IMR-90 (cell line): Measurements from ENCODE around the gene BTBD6. TPM values are rescaled to one million over a fixed set of nuclear protein-coding genes. Genes with fewer than 3 reads are reported as not detected.

Source experiments
- ATAC-seq: fragments of 200-7000 bp; cut with Tn5 transposase; 2 replicates; pipeline ENCODE4 v1.9.1; 2020; ENCODE audit warnings: low read depth, mild to moderate bottlenecking, moderate library complexity
- BruUV-seq: library from RNA; stranded (reverse); fragments of 400-500 nt; replicated peaks from 2 replicates; lab custom pipeline; 2021; lab: Mats Ljungman, UMichigan
- CTCF ChIA-PET: fragments of 300-600 bp; formaldehyde crosslinking; extraction: SDS; loops from one replicate; lab custom pipeline; 2021; ENCODE audit warnings: antibody characterized with exemption; lab: Yijun Ruan, JAX
- POLR2A ChIA-PET: fragments of 300-600 bp; sonication (Branson Sonifier 250); formaldehyde crosslinking; loops from one replicate; lab custom pipeline; 2022; ENCODE audit warnings: antibody characterized with exemption; ENCODE audit not compliant: unreplicated experiment; lab: Charles Lee
- DNase-seq: peaks from one replicate; pipeline ENCODE4 v3.0.0; 2013
- H2AFZ ChIP-seq: replicated peaks from 2 replicates; pipeline ENCODE3; 2013; ENCODE audit warnings: low read length, mild to moderate bottlenecking; ENCODE audit not compliant: poor library complexity
- H2AK5ac ChIP-seq: 2 replicates; pipeline ENCODE4 v1.6.1; 2013; ENCODE audit warnings: low read depth, low read length, inconsistent platforms
- H2AK9ac ChIP-seq: replicated peaks from 2 replicates; pipeline ENCODE3; 2013; ENCODE audit warnings: mild to moderate bottlenecking, low read depth, low read length, moderate library complexity; ENCODE audit not compliant: poor library complexity
- H2BK120ac ChIP-seq: 2 replicates; pipeline ENCODE4 v1.6.1; 2013; ENCODE audit warnings: low read depth, low read length, inconsistent platforms
- H2BK15ac ChIP-seq: 3 replicates; pipeline ENCODE4 v1.6.1; 2013; ENCODE audit warnings: low read depth, low read length, inconsistent platforms
- H2BK20ac ChIP-seq: 2 replicates; pipeline ENCODE4 v1.6.1; 2013; ENCODE audit warnings: low read depth, mild to moderate bottlenecking, inconsistent platforms, low read length, moderate library complexity
- H2BK5ac ChIP-seq: 2 replicates; pipeline ENCODE4 v1.6.1; 2013; ENCODE audit warnings: mild to moderate bottlenecking, low read depth, low read length, inconsistent platforms; ENCODE audit not compliant: poor library complexity, severe bottlenecking
- H3K14ac ChIP-seq: replicated peaks from 2 replicates; pipeline ENCODE4 v1.6.1; 2013; ENCODE audit warnings: low read depth, low read length, inconsistent platforms
- H3K18ac ChIP-seq: 2 replicates; pipeline ENCODE4 v1.6.1; 2013; ENCODE audit warnings: low read depth, low read length, control low read depth
- H3K23ac ChIP-seq: 2 replicates; pipeline ENCODE4 v1.6.1; 2013; ENCODE audit warnings: low read depth, low read length, inconsistent platforms
- H3K27ac ChIP-seq: 2 replicates; pipeline ENCODE4 v1.5.1; 2013; ENCODE audit warnings: mild to moderate bottlenecking, control low read depth, low read length; ENCODE audit not compliant: insufficient read depth
- H3K27me3 ChIP-seq: 2 replicates; pipeline ENCODE4 v1.6.1; 2013; ENCODE audit warnings: low read length; ENCODE audit not compliant: control insufficient read depth, insufficient read depth
- H3K36me3 ChIP-seq: 2 replicates; pipeline ENCODE4 v1.6.1; 2013; ENCODE audit warnings: low read length, mixed read lengths; ENCODE audit not compliant: control insufficient read depth, insufficient read depth
- H3K4ac ChIP-seq: 2 replicates; pipeline ENCODE4 v1.6.1; 2013; ENCODE audit warnings: low read depth, low read length, inconsistent platforms
- H3K4me1 ChIP-seq: 2 replicates; pipeline ENCODE4 v1.6.1; 2013; ENCODE audit warnings: low read length, mixed read lengths; ENCODE audit not compliant: control insufficient read depth, insufficient read depth
- H3K4me2 ChIP-seq: 2 replicates; pipeline ENCODE4 v1.6.1; 2013; ENCODE audit warnings: low read depth, mild to moderate bottlenecking, control low read depth, low read length, moderate library complexity
- H3K4me3 ChIP-seq: 2 replicates; pipeline ENCODE4 v1.5.1; 2013; ENCODE audit warnings: low read depth, mild to moderate bottlenecking, control low read depth, low read length, moderate library complexity; ENCODE audit not compliant: insufficient read depth
- H3K56ac ChIP-seq: 2 replicates; pipeline ENCODE4 v1.6.1; 2013; ENCODE audit warnings: low read length, inconsistent platforms; ENCODE audit not compliant: insufficient read depth; ENCODE audit errors: extremely low read depth
- H3K79me1 ChIP-seq, 2 experiments: 2 replicates each; pipeline ENCODE4 v1.6.1; 2013; ENCODE audit warnings: low read length in 2 of 2, inconsistent platforms in 1 of 2, low read depth in 1 of 2
- H3K9ac ChIP-seq: 2 replicates; pipeline ENCODE4 v1.6.1; 2013; ENCODE audit warnings: low read depth, low read length, control low read depth
- H3K9me1 ChIP-seq: 2 replicates; pipeline ENCODE4 v1.6.1; 2013; ENCODE audit warnings: low read length, inconsistent platforms; ENCODE audit not compliant: insufficient read depth
- H3K9me3 ChIP-seq: 2 replicates; pipeline ENCODE4 v1.6.1; 2013; ENCODE audit warnings: low read length; ENCODE audit not compliant: control insufficient read depth, insufficient read depth
- H4K20me1 ChIP-seq: 2 replicates; pipeline ENCODE4 v1.6.1; 2013; ENCODE audit warnings: low read length, inconsistent platforms; ENCODE audit not compliant: insufficient read depth
- H4K5ac ChIP-seq: 2 replicates; pipeline ENCODE4 v1.6.1; 2013; ENCODE audit warnings: mild to moderate bottlenecking, low read depth, low read length, control low read depth
- H4K8ac ChIP-seq, 2 experiments: 2 replicates each; pipeline ENCODE4 v1.6.1; 2013; ENCODE audit warnings: low read depth in 2 of 2, low read length in 2 of 2, control low read depth in 1 of 2, inconsistent platforms in 1 of 2
- H4K91ac ChIP-seq: 2 replicates; pipeline ENCODE4 v1.6.1; 2013; ENCODE audit warnings: low read depth, low read length, inconsistent platforms; ENCODE audit not compliant: insufficient read depth
- BHLHE40 ChIP-seq: fragments of 150-350 bp; IDR thresholded peaks from 2 replicates; pipeline ENCODE4 v1.6.1; 2016; ENCODE audit warnings: mild to moderate bottlenecking, low read depth, low read length
- CEBPB ChIP-seq: IDR thresholded peaks from 2 replicates; pipeline ENCODE4 v1.6.1; 2012; ENCODE audit warnings: low read depth, low read length, improper control_type of control experiment
- CHD1 ChIP-seq: IDR thresholded peaks from 2 replicates; pipeline ENCODE4 v1.6.1; 2012; ENCODE audit warnings: low read depth, low read length, improper control_type of control experiment
- ELK1 ChIP-seq: fragments of 150-350 bp; IDR thresholded peaks from 2 replicates; pipeline ENCODE4 v1.6.1; 2016; ENCODE audit warnings: low read depth, mild to moderate bottlenecking, low read length, moderate library complexity, borderline replicate concordance
- FOS ChIP-seq: fragments of 150-350 bp; IDR thresholded peaks from 2 replicates; pipeline ENCODE4 v1.6.1; 2016; ENCODE audit warnings: low read depth, low read length
- MAFK ChIP-seq: IDR thresholded peaks from 2 replicates; pipeline ENCODE4 v1.6.1; 2012; ENCODE audit warnings: low read depth, low read length, improper control_type of control experiment
- MAZ ChIP-seq: IDR thresholded peaks from 2 replicates; pipeline ENCODE4 v1.6.1; 2012; ENCODE audit warnings: low read depth, mild to moderate bottlenecking, low read length, improper control_type of control experiment, moderate library complexity, borderline replicate concordance
- MXI1 ChIP-seq: IDR thresholded peaks from 2 replicates; pipeline ENCODE4 v1.6.1; 2012; ENCODE audit warnings: low read depth, mild to moderate bottlenecking, low read length, moderate library complexity, borderline replicate concordance
- NFE2L2 ChIP-seq: fragments of 150-350 bp; IDR thresholded peaks from 2 replicates; pipeline ENCODE4 v1.6.1; 2016; ENCODE audit warnings: low read depth, mild to moderate bottlenecking, low read length
- POLR2A ChIP-seq: IDR thresholded peaks from 2 replicates; pipeline ENCODE4 v1.6.1; 2012; ENCODE audit warnings: mild to moderate bottlenecking, low read depth, low read length
- RAD21 ChIP-seq: IDR thresholded peaks from 2 replicates; pipeline ENCODE4 v1.6.1; 2012; ENCODE audit warnings: low read length, improper control_type of control experiment
- RCOR1 ChIP-seq: IDR thresholded peaks from 2 replicates; pipeline ENCODE4 v1.6.1; 2012; ENCODE audit warnings: mild to moderate bottlenecking, low read length, improper control_type of control experiment; ENCODE audit not compliant: insufficient replicate concordance
- RFX5 ChIP-seq: IDR thresholded peaks from 2 replicates; pipeline ENCODE4 v1.8.0; 2012; ENCODE audit warnings: low read depth, mild to moderate bottlenecking, low read length, moderate library complexity
- SMC3 ChIP-seq: fragments of 150-350 bp; IDR thresholded peaks from 2 replicates; pipeline ENCODE4 v1.6.1; 2016; ENCODE audit warnings: low read depth, mild to moderate bottlenecking, antibody characterized with exemption, low read length, moderate library complexity
- USF2 ChIP-seq: fragments of 150-350 bp; IDR thresholded peaks from 2 replicates; pipeline ENCODE4 v1.6.1; 2017; ENCODE audit warnings: mild to moderate bottlenecking, antibody characterized with exemption, low read length, low read depth
- WGBS, 2 experiments: methylation state at CpG; one replicate each; pipeline versions ENCODE4 v1.1.5 to v1.1.7; 2013; ENCODE audit warnings: missing lambda C conversion rate in 2 of 2; ENCODE audit not compliant: insufficient read length in 1 of 2; ENCODE audit errors: extremely low coverage in 2 of 2; 5-methylcytosine and 5-hydroxymethylcytosine counted together
- dilution Hi-C: fragments of 300-500 bp; cut with HindIII; formaldehyde crosslinking; loops from one replicate; pipeline ENCODE4 v1.14.3; 2018; ENCODE audit warnings: low sequenced_read_pairs; ENCODE audit not compliant: unreplicated experiment
- in situ Hi-C: fragments of 300-500 bp; cut with MboI; formaldehyde crosslinking; loops from 3 replicates; pipeline ENCODE4 v1.14.3; 2019; ENCODE audit warnings: low sequenced_read_pairs, inconsistent platforms, mixed read lengths
- intact Hi-C: fragments of 100-400 bp; cut with micrococcal nuclease; formaldehyde crosslinking; loops from 2 replicates; pipeline ENCODE4 v1.10.0; 2022
- polyA plus RNA-seq, 3 experiments: library from polyadenylated mRNA; depleted of rRNA; stranded (reverse); fragments of >200 nt; gene quantifications; 2 replicates each; pipeline ENCODE4 v1.2.3, GENCODE V29; 2012; ENCODE audit warnings: low replicate concordance in 1 of 3
- total RNA-seq: library from RNA; depleted of rRNA; stranded (reverse); fragments of >200 nt; gene quantifications from 2 replicates; pipeline ENCODE4 v1.2.3, GENCODE V29; 2012
- TF ChIP-seq, protein P1 (sequence below): conservative IDR thresholded peaks from 2 replicates; pipeline ENCODE4 v1.5.1; 2012; ENCODE audit warnings: mild to moderate bottlenecking, low read depth, low read length, improper control_type of control experiment

The BTBD6 gene
- total and polyA plus RNA-seq, 2 of the 4 experiments (the other 2 are of a cell fraction), result 33.9 to 43.9 TPM

- H3K9ac ChIP-seq, result no peak overlapping the region
- H4K8ac ChIP-seq, result no peak overlapping the region
- POLR2A ChIA-PET, result no interaction called here
- H3K36me3 ChIP-seq, result peaks cover 10% of the 10 kb centered on the region
- 0 out of 2 replicates have a peak, but pooled peaks cover 3% of the 10 kb centered on the region for H3K9me1 ChIP-seq
- 100% methylated on average over 1 of the region's 16 CpGs; no CpG with 5 or more reads in 1 of the 2 experiments for WGBS, 2 experiments
- peaks cover 25 to 57% of the 10 kb centered on the region in 2 experiments for H3K79me1 ChIP-seq
- H2BK120ac ChIP-seq, result no peak overlapping the region
- in situ Hi-C loops (loop anchor here (5.0 kb wide), 1 partner anchor 80 kb away; no protein-coding TSS in a partner anchor), intact Hi-C loops (loop anchor here (5.0 kb wide), 1 partner anchor 70 kb away; no protein-coding TSS in a partner anchor), dilution Hi-C loops (no loop called here)
- H2BK15ac ChIP-seq, result no peak overlapping the region
- H3K14ac ChIP-seq, result no peak overlapping the region
- no peaks in the 10 kb centered on the region; the same call in 1 of the 2 replicates for H3K4me1 ChIP-seq
- no peak overlapping the region for H3K18ac ChIP-seq
- no peak overlapping the region for H3K23ac ChIP-seq
- no peak overlapping the region for H4K91ac ChIP-seq
- peaks cover 48% of the 10 kb centered on the region for H4K20me1 ChIP-seq
- CTCF ChIA-PET, result no interaction called here
- no peak for DNase-seq
- no TSS peak for BruUV-seq
- no peak overlapping the region for H2AK5ac ChIP-seq
- H3K27ac ChIP-seq, result no peak overlapping the region
- no peaks in the 10 kb centered on the region for H3K27me3 ChIP-seq
- no peaks in the 10 kb centered on the region for H3K9me3 ChIP-seq
- ATAC-seq, result no peak
- no peak overlapping the region for H3K56ac ChIP-seq
- no peak overlapping the region for H2BK5ac ChIP-seq
- no peak overlapping the region for H4K5ac ChIP-seq
- H3K4ac ChIP-seq, result no peak overlapping the region
- H2AK9ac ChIP-seq, result no peak overlapping the region
- H3K4me3 ChIP-seq, result no peak overlapping the region
- no peak overlapping the region for H2BK20ac ChIP-seq
- TF ChIP-seq NFE2L2 (no peak), MXI1 (no peak), MAZ (no peak), USF2 (no peak), POLR2A (no peak), RCOR1 (no peak), SMC3 (no peak), CEBPB (no peak), CHD1 (no peak), RAD21 (no peak), ELK1 (no peak), RFX5 (no peak), FOS (no peak), MAFK (no peak), BHLHE40 (no peak)
- TF ChIP-seq, protein P1, sequence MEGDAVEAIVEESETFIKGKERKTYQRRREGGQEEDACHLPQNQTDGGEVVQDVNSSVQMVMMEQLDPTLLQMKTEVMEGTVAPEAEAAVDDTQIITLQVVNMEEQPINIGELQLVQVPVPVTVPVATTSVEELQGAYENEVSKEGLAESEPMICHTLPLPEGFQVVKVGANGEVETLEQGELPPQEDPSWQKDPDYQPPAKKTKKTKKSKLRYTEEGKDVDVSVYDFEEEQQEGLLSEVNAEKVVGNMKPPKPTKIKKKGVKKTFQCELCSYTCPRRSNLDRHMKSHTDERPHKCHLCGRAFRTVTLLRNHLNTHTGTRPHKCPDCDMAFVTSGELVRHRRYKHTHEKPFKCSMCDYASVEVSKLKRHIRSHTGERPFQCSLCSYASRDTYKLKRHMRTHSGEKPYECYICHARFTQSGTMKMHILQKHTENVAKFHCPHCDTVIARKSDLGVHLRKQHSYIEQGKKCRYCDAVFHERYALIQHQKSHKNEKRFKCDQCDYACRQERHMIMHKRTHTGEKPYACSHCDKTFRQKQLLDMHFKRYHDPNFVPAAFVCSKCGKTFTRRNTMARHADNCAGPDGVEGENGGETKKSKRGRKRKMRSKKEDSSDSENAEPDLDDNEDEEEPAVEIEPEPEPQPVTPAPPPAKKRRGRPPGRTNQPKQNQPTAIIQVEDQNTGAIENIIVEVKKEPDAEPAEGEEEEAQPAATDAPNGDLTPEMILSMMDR, result no peak
- H3K4me2 ChIP-seq, result no peak overlapping the region
- H2AFZ ChIP-seq, result no peak overlapping the region
These were observed 33.9 kb downstream of the BTBD6 start for GRCh38 chr14:105282098-105282725.
